ENCODE measurements around the gene RUNX2.

The RUNX2 gene

DNA sequence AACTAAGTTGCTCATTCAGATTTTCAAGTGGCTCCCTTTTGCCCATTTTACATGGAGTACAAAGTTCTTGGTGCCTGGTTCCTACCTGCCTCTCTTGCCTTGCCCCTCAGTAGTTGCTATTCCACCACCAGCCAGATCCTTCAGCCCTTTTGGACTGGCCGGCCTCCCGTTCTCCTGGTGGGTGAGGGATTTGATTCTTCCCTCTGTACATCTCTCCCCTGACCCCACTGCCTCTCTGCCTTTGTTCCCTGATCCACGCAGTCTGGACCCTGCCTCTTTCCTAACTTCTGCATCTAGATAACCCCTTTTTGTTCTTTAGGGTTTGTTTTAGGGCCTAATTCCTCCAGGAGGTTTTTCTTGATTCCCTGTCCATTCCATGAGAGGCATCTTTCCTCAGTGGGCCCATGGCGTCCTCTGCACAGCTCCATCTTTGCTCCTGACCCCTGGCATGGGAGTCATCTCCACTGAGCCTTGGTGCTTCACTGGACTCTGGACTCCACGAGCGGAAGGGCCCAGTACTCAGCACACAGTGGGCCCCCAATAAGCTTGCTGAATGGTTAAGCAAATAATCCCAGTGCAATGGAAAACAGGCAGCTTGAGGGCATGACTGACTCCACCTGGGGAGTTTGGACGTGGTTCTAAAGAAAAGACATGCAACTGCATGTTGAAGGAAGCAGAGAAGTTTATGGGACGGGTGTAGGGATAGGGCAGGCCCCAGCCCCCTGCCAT is 358.9 kb downstream of the RUNX2 start:
- DNase-seq: no peak

DNA sequence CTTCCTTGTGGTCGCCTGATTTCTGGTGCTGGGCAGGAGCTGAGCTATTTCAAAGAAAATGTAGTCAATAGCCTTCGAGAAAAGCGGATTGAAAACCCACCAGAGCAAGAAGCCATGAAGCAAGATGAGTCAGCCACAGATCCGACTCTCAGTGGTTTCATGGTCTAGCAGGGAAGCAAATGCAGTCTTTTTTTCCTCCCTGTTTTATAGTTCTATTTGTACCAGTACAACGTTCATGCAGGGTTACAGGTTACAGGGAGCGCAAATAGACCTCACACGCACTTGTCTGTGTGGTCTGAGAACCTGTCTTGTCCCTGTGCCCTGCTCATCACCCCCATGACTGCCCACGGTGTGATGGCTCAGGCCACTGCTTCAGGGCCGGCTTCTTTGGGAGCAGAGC is 359.4 kb downstream of the RUNX2 start:
- DNase-seq: no peak

GRCh38 chr6:45688180-45688579 is 360.1 kb downstream of the RUNX2 start:
- DNase-seq: no peak

- no peak for DNase-seq
Observed at GRCh38 chr6:45689926-45690615, 361.9 kb downstream of the RUNX2 start.

GRCh38 chr6:45690846-45691245 is 362.7 kb downstream of the RUNX2 start:
- DNase-seq: no peak

DNA sequence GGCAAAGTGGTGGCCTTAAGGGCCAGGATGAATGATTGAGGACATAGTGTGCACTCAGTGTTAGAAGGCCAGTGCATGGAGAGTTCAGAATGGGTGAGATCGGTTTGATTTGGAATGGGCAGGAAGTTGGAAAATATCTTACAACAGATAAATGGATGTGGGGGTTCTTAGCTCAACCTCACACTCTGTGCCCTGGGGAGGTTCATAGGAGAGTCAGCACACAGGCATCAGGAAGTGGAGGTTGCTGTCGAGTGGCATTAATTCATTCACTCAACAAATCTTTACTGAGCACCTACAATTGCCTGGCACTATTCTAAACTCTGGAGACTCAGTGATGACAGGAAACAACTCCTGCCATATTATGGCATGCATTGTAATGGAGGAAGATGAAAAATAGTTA is 363.3 kb downstream of the RUNX2 start:
- DNase-seq: no peak

DNA sequence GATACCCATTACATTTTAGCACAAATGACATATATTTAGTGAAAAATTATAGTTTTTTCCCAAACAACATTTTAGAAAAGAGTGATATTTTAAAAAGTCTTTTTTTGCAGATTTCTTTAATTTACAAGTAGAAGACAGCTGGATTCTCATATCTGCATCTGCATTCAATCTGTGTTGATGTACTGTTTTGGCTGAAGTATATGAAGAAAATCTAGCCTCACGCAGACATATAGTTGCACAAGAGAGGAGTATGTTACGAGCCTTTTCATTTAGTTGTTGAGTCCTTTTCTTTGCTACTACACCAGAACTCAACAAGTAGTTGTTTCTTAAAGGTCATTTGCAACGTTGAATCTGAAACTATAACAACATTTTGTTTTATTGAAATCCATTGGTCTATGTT is 363.9 kb downstream of the RUNX2 start:
- DNase-seq: no peak

- no peak for DNase-seq
Observed at GRCh38 chr6:45696738-45697137, 368.6 kb downstream of the RUNX2 start.

DNA sequence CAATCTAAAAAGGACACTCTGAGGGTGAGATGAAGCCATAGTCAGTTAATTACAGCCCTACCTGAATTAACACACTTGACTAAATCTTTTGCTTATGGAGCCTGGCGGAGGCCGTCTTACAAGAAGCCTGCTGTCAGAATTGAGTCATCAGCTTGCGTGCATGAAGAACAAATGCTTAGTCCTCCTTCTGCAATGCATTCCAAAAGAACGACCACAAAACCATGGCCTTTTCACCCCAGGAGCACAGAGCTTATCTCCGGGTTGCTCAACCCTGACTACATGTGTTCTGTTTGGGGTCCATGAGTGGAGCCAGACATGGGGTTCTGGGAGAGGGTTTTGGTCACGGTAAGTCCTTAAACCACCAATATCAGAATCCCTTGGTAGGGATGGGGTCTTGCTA is 369.5 kb downstream of the RUNX2 start:
- no peak for DNase-seq

GRCh38 chr6:45698046-45698445 is 369.9 kb downstream of the RUNX2 start:
- no peak for DNase-seq

DNA sequence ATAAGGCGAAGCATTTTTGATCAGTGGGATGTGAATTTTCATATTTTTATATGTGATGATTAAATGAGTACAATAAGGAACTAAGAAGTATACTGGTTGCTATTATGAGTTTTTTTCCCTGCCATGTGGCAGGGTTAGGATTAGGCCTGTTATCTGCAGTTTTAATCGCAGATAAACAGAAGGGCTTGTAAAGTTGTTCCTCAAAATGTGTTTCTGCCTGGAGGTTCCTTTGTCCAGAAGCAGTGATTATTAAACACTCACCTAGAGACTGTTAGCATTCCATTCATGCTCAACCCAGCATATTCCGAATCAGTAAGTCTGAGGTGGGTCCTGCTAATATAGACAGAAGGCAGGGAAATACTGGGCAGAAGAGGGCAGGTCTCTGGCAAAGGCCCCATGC is 371.5 kb downstream of the RUNX2 start:
- no peak for DNase-seq

- DNase-seq: no peak
Observed at GRCh38 chr6:45702849-45703739, 375.0 kb downstream of the RUNX2 start.

GRCh38 chr6:45704056-45704800 is 376.1 kb downstream of the RUNX2 start:
- DNase-seq: no peak

GRCh38 chr6:45705137-45705855 is 377.2 kb downstream of the RUNX2 start:
- DNase-seq: no peak

- DNase-seq: no peak
Observed at GRCh38 chr6:45706319-45706718, 378.2 kb downstream of the RUNX2 start.

GRCh38 chr6:45707176-45707575 is 379.0 kb downstream of the RUNX2 start:
- no peak for DNase-seq

- no peak for DNase-seq
Observed at GRCh38 chr6:45709781-45710220, 381.7 kb downstream of the RUNX2 start.

DNA sequence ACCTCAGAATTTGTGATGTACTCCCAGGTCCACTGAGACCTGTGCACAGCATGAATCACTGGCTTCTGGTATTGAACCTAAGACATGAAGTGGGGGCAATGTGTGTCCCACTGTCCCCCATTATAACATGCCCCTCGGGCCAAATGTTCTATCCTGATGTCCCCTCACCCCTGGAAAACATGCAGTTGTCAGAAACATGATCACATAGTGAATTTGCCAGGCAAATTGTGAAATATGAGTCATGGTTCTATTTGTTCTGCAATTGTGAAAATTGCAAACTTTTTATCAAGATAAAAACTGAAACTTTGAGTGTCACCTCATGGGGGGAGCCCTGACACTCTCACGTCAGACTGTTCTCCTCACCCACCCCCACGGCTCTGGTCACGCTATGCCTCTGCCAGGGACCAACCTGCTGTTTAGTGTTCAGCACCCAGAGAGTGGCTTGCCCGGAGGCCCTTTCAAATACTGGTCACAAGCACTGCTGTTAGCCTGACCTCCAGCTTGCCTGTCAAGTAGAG is 382.2 kb downstream of the RUNX2 start:
- no peak for DNase-seq

GRCh38 chr6:45712076-45712475 is 383.9 kb downstream of the RUNX2 start:
- no peak for DNase-seq

- no peak for DNase-seq
Observed at GRCh38 chr6:45712786-45713185, 384.7 kb downstream of the RUNX2 start.
